Amygdala (tissue), 56 donors: ENCODE measurements around the gene ADARB2.

Experiments
- DNase-seq, 56 donors: peaks; one replicate each; lab custom pipeline; 2025; lab: John Stamatoyannopoulos, UW

ADARB2 gene

GRCh38 chr10:1195828-1196227 lies 541.5 kb downstream of the ADARB2 start:
- no peak for DNase-seq

GRCh38 chr10:1194161-1194560 lies 543.2 kb downstream of the ADARB2 start:
- DNase-seq: no peak

- DNase-seq: no peak
Observed at GRCh38 chr10:1193561-1193960, 543.8 kb downstream of the ADARB2 start.

GRCh38 chr10:1191752-1192151 lies 545.6 kb downstream of the ADARB2 start:
- DNase-seq: no peak

- DNase-seq: no peak
Observed at GRCh38 chr10:1190791-1191490, 546.4 kb downstream of the ADARB2 start.

- no peak for DNase-seq
Observed at GRCh38 chr10:1190052-1190395, 547.3 kb downstream of the ADARB2 start.

- no peak for DNase-seq
Observed at GRCh38 chr10:1189166-1190051, 547.9 kb downstream of the ADARB2 start.

GRCh38 chr10:1188558-1189135 lies 548.7 kb downstream of the ADARB2 start:
- DNase-seq: peak in 3 of 56 donors; percentile 43 to 59 (median 50)

GRCh38 chr10:1187855-1188557 lies 549.3 kb downstream of the ADARB2 start:
- DNase-seq: peak in 14 of 56 donors; percentile 30 to 66 (median 44)

- peak in 49 of 56 donors; percentile 26 to 90 (median 69) for DNase-seq
Observed at GRCh38 chr10:1187151-1187854, 550.0 kb downstream of the ADARB2 start.

GRCh38 chr10:1186683-1186990 lies 550.7 kb downstream of the ADARB2 start:
- DNase-seq: no peak

- DNase-seq: no peak
Observed at GRCh38 chr10:1185911-1186682, 551.2 kb downstream of the ADARB2 start.

- no peak for DNase-seq
Observed at GRCh38 chr10:1184541-1185430, 552.5 kb downstream of the ADARB2 start.

- no peak for DNase-seq
Observed at GRCh38 chr10:1183701-1184100, 553.6 kb downstream of the ADARB2 start.

GRCh38 chr10:1183033-1183396 lies 554.3 kb downstream of the ADARB2 start:
- DNase-seq: no peak

- no peak for DNase-seq
Observed at GRCh38 chr10:1182280-1183032, 554.9 kb downstream of the ADARB2 start.

GRCh38 chr10:1180836-1181235 lies 556.5 kb downstream of the ADARB2 start:
- peak in 17 of 56 donors; percentile 20 to 65 (median 37) for DNase-seq
